Thyroid gland (tissue), 4 donors: ENCODE measurements around the gene SEMA4C.

Experiments used
- CTCF ChIP-seq, 6 experiments: fragments of 200-600 bp in 3 of 6; fragments of 450-650 bp in 3 of 6; sonication (generic) in 3 of 6; IDR thresholded peaks; one replicate each; pipeline ENCODE4 v1.5.1; 2016 to 2019; ENCODE audit warnings: antibody characterized with exemption in 6 of 6, mild to moderate bottlenecking in 2 of 6, inconsistent platforms in 1 of 6, moderate library complexity in 1 of 6
- POLR2A ChIP-seq, 2 donors: fragments of 450-650 bp; IDR thresholded peaks; one replicate each; pipeline ENCODE4 v1.6.1; 2017; ENCODE audit warnings: antibody characterized with exemption in 2 of 2, mild to moderate bottlenecking in 2 of 2, moderate library complexity in 1 of 2

GRCh38 chr2:96866149-96866548, 3.7 kb downstream of the SEMA4C start:
- TF ChIP-seq CTCF (IDR thresholded peaks at IDR 0.05) (no peak), POLR2A (IDR thresholded peaks at IDR 0.05) (no peak)
